GM19238 (cell line): ENCODE data around the gene ALOX12B.
"Not testable (repeated sequence)": the region's sequence is repeated elsewhere in the genome, so short reads cannot be mapped to it uniquely, and the experiment has no call there.

ENCODE experiments used
- DNase-seq: peaks from one replicate; pipeline ENCODE4 v3.0.0; 2011; ENCODE audit warnings: low spot score; ENCODE audit not compliant: insufficient read length

Gene ALOX12B

DNA sequence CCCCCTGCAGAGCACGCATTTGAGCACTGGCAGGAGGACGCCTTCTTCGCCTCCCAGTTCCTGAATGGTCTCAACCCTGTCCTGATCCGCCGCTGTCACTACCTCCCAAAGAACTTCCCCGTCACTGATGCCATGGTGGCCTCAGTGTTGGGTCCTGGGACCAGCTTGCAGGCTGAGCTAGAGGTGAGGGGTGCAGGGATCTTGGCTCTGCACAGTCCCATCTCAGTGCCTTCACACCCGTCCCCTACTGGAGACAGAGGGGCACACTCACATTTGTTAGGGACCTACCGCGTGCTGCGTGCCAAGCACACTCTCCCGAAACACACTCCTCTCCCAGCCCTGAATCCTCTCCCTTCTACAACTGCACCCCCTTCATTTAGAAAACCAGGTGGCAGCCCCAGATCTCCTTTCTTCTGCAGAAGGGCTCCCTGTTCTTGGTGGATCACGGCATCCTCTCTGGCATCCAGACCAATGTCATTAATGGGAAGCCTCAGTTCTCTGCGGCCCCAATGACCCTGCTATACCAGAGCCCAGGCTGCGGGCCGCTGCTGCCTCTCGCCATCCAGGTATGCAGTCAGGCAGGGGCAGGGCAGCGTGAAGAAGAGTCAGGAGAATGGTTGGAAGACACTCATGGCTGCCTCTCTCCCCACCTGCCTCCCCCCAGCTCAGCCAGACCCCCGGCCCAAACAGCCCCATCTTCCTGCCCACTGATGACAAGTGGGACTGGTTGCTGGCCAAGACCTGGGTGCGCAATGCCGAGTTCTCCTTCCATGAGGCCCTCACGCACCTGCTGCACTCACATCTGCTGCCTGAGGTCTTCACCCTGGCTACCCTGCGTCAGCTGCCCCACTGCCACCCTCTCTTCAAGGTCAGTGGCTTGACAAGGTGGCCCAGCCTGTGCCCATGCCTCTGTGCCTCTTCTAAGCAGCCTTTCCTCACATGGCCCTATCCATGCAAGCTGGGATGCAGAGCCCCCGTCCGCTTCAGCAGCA lies 42.4 kb downstream of the ALOX12B start:
- DNase-seq, result no peak

DNA sequence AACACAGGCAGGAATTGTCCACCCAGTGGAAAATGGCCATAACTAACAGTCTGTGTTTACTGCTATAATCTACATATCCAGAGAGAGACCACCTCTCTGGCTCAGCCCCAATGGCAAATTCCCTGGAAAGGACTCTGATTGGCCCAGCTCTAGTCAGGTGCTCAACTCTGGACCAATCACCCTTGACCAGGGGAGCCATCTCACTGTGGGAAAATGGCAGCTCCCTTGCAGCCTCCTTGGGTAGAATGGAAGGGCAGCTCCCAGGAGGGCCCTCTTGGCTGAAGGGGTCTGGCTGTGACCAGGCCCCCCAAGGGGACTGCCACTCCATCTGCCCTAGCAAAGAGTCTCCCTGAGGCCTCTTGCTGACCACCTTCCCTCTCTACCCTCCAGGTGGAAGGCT lies 45.5 kb downstream of the ALOX12B start:
- DNase-seq, result no peak

DNA sequence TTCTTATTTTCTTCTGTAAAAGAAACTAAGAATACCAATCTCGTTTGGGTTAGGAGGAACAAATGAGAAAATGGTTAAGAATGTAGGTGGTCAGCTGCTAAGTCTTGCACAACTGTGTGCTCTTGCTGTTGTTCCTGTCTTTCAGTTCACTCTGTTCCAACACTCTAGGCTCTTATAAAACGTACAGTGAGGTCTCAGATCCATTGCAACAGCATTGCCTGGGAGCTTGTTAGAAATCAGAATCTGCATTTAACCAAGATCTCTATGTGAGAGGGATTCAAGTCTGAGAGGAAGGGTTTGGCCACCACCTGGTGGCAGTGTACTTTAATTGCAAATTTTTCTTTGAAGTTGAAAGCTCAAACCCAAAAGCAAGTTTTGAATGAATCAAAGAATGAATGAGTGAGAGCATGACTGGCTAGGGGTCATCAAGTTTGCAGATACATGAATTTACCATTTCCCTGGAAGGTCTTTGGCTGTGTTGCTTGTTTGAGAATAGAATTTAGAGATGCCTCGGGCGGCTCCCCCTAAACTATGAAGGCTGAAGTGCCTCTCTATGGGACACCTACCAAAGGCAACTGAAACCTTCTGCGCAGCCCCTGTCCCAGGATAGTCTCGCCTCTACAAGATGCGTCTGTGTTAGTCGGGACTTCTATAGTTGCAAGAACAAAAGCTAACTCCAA lies 46.1 kb downstream of the ALOX12B start:
- peak; percentile 53 for DNase-seq

DNA sequence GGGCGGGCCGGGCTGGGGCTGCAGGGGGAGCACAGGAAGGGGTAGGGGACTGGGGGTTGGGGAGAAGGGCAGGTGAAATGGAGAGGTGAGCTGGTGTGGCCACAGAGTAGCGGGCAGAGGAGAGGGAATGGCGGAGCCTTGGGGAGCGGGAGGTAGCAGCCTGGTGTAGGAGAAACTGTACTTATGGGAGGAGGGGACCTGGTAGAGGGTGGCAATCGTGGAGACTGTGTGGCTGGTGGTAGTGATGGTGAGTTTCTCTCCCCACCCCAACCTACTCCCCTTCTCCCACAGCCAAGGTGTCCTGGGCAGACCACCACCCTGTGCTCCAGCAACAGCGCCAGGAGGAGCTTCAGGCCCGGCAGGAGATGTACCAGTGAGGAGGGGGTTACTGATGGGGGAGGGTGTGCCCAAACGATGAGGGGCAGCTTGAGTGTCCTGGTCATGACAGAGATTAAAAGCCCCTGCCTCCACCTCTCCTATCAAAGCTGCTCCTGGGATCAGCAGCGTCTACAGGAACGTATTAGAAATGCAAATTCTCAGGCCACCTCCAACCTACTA lies 47.8 kb downstream of the ALOX12B start:
- no peak for DNase-seq

DNA sequence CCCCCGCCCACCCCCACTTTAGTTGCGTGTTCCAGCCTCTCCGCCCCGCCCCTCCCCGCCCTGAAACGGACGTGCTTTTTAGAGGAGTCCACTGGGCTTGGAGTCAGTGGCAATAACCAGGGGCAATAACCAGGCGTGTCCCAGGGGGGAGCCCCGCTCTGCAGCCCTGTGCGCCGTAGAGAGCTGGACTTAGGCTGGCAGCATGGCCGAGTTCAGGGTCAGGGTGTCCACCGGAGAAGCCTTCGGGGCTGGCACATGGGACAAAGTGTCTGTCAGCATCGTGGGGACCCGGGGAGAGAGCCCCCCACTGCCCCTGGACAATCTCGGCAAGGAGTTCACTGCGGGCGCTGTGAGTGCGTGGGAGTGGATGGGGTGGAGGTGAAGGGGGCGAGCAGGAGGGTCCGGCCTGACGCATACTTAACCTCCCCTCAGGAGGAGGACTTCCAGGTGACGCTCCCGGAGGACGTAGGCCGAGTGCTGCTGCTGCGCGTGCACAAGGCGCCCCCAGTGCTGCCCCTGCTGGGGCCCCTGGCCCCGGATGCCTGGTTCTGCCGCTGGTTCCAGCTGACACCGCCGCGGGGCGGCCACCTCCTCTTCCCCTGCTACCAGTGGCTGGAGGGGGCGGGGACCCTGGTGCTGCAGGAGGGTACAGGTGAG lies 48.4 kb downstream of the ALOX12B start, which contains the start of gene ALOX15B:
Gene ALOX15B (plus strand): TSS at position 106 of the 657 bp plus-strand sequence. CDS start 97 bp downstream, at position 203.
- no peak for DNase-seq

DNA sequence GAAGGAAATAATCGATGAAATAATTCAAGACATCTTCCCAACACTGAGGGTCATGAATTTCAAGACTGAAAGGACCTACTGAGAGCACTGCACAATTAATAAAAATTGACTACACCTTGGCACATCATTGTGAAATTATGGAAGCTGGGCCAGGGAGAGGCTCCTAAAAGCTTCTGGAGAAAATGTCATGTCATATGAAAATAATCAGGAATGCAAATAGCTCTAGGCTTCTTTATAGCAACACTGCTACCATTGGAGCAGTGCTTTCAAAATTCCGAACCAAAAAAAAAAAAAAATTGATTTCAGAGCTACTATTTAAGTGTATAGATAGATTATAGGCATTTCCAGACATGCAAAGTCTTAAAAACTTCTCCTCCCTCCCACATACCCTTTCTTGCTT lies 55.1 kb downstream of the ALOX12B start:
- DNase-seq, result no peak

DNA sequence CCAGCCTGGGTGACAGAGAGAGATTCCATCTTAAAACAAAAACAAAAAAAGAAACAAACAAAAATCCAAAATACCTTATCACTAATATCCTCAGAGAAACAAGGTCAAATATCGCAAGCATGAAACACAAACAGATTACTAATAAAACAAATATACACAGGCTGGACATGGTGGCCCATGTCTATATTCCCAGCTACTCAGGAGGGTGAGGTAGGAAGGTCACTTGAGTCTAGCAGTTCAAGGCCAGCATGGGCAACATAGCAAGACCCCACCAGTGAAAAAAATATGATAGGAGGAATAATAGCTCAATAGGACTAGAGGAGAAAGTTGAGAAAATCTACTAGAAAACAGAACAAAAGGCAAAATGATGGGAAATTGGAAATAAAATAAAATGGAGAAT lies 55.6 kb downstream of the ALOX12B start:
- no peak for DNase-seq

DNA sequence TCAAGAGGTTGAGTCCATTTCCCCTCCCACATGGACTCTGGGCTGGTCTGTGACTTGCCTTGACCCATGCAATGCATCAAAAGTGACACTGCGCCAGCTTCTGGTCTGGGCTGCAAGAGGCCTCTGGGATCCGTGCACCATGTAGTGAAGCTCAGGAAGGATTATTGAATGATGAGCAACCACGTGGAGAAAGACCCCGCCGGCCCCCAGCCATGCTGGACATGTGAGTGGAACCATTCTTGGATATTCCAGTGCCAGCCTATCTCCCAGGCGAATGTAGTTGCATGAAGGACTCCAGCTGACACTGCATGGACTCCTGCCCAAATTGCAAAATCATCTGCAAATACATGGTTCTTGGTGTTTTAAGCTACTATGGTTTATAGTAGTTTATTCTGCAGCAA lies 56.3 kb downstream of the ALOX12B start:
- DNase-seq, result no peak

DNA sequence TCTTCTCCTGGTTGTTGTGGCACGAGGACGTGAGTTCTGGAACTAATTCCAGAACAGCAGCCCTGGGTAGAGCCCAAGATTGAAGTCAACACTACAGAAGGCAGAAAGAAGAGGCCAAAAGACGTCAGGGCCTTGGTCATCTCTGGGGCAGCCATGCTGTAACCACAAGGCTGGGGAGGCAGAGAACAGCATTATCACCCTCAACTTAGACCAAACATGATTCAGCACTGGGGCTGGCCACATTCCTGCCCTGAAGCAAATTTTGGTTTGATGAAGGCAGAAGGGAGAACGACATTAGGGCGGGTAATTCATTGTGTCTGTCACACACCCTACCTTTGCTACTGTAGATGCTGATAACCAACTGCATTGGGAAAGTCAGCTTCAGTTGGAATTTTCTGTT lies 58.4 kb downstream of the ALOX12B start:
- no peak for DNase-seq

DNA sequence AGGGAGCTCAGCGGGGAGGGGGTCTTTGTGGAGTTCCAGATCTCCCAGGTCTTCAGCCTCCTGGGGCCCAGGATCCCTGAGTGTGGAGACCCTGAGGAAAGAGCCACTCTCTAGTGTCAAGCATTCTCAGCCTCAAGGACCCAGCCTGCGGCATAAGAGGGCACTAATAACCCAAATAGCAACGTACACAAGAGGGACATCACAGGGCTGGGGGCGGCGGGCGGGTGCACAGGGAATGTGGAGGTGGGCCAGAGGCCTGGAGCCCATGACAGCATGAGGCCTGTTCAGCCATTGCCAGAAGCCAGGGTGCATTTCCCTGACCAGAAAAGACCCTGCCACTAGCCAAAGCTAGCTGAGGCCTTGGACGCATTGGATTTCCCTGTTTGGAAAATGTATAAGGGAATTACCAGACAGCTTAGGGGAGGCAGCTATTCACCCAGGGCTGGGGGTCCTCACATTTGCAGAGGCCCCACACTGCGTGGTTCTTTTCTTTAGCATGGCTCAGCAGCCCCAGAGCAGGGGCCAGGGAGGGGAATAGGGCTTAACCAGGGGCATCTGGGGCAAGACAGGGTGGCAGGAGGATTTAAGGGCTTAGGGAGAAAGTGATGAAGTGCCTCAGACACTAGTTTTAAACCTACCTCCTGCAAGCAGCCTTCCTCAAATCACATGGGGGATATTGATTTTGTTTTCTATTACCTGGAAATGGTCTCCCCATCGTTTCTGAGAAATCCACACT lies 62.2 kb downstream of the ALOX12B start:
- no peak for DNase-seq

DNA sequence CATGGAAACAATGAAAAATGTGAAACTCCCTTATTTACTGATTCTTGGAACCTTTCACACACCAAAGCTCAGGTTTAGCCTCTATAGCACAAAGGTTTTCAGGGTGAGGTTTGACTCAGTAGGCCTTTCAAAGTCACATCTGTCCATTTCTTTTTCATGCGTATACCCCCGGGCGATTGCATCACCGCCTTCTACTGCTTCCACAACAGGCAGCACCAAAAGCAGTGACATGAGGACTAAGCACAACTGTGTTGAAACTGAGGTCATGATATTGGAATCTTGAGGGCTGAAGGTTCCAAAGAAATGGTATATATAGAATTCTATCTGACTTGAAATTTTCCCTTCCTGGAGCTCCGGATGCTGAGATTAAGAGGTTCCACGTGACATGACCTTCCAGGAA lies 63.4 kb downstream of the ALOX12B start:
- DNase-seq, result not testable (repeated sequence)
